ENCODE data around the gene RBFOX2.

- TF ChIP-seq CTCF (IDR thresholded peaks at IDR 0.05) (no peak), SIN3A (IDR thresholded peaks at IDR 0.05; ENCODE audit: borderline replicate concordance, insufficient read depth, low read depth, low read length) (no peak), REST (IDR thresholded peaks at IDR 0.05; ENCODE audit: insufficient read depth in 1 of 2, low read depth in 2 of 2, low read length in 1 of 2) (no peak), POLR2AphosphoS5 (IDR thresholded peaks at IDR 0.05; ENCODE audit: low read depth, low read length) (no peak), TCF7L2 (IDR thresholded peaks at IDR 0.05; ENCODE audit: low read depth, low read length) (no peak)
Measured at GRCh38 chr22:35959121-35959800, 69.4 kb downstream of the RBFOX2 start.

All from Panc1 (cell line).